ENCODE measurements around the gene POLR3K.

- TF ChIP-seq, protein P1, sequence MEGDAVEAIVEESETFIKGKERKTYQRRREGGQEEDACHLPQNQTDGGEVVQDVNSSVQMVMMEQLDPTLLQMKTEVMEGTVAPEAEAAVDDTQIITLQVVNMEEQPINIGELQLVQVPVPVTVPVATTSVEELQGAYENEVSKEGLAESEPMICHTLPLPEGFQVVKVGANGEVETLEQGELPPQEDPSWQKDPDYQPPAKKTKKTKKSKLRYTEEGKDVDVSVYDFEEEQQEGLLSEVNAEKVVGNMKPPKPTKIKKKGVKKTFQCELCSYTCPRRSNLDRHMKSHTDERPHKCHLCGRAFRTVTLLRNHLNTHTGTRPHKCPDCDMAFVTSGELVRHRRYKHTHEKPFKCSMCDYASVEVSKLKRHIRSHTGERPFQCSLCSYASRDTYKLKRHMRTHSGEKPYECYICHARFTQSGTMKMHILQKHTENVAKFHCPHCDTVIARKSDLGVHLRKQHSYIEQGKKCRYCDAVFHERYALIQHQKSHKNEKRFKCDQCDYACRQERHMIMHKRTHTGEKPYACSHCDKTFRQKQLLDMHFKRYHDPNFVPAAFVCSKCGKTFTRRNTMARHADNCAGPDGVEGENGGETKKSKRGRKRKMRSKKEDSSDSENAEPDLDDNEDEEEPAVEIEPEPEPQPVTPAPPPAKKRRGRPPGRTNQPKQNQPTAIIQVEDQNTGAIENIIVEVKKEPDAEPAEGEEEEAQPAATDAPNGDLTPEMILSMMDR (conservative IDR thresholded peaks at IDR 0.05) = no peak
- TF ChIP-seq EZH2 (IDR thresholded peaks at IDR 0.05; ENCODE audit: low read depth) = no peak
These were observed 48.9 kb upstream of the POLR3K start for GRCh38 chr16:102060-102855.
